Erythroblast (primary cell): Measurements from ENCODE around the gene CHRM1.
"Not testable (repeated sequence)": the region's sequence is repeated elsewhere in the genome, so short reads cannot be mapped to it uniquely, and the experiment has no call there.

Experiments
- DNase-seq, 2 experiments: peaks; one replicate each; lab custom pipeline; 2025; lab: John Stamatoyannopoulos, UW
- GATA1 ChIP-seq: IDR thresholded peaks from 2 replicates; pipeline ENCODE4 v1.6.1; 2011; ENCODE audit warnings: low read depth, mild to moderate bottlenecking, control low read depth, low read length, moderate library complexity
- POLR2A ChIP-seq: IDR thresholded peaks from 2 replicates; pipeline ENCODE4 v1.6.1; 2011; ENCODE audit warnings: mild to moderate bottlenecking, low read length

CHRM1 gene

GRCh38 chr11:62882788-62883501, 38.2 kb downstream of the CHRM1 start:
- TF ChIP-seq GATA1: no peak
- TF ChIP-seq POLR2A: no peak
- DNase-seq: peak in 1 of 2 experiments; percentile 76

- no peak for TF ChIP-seq POLR2A
- TF ChIP-seq GATA1: no peak
- DNase-seq: peak; percentile 60 to 76
Measured at GRCh38 chr11:62882431-62882749, 38.8 kb downstream of the CHRM1 start.

- TF ChIP-seq POLR2A: no peak
- no peak for TF ChIP-seq GATA1
Measured at GRCh38 chr11:62881579-62882430, 39.4 kb downstream of the CHRM1 start.

GRCh38 chr11:62880803-62881578, 40.2 kb downstream of the CHRM1 start, which contains the start of gene SLC3A2:
TSS of gene SLC3A2 (plus strand) at chr11:62880896. CDS start at chr11:62881024, 128 bp downstream.
- peak; percentile 97 to 98 for DNase-seq
- TF ChIP-seq POLR2A (peak; percentile 99), GATA1 (no peak)

More at GRCh38 chr11:62881579-62882430, 39.4 kb downstream of the CHRM1 start:
- peak; percentile 99 for DNase-seq

- peak; percentile 70 to 75 for DNase-seq
- TF ChIP-seq POLR2A: no peak
- no peak for TF ChIP-seq GATA1
Measured at GRCh38 chr11:62880231-62880802, 40.8 kb downstream of the CHRM1 start.

GRCh38 chr11:62879235-62879978, 41.8 kb downstream of the CHRM1 start:
- peak; percentile 37 for TF ChIP-seq POLR2A
- no peak for TF ChIP-seq GATA1
- DNase-seq: peak; percentile 84 to 94

- TF ChIP-seq POLR2A (no peak), GATA1 (no peak)
- DNase-seq: no peak
Measured at GRCh38 chr11:62876712-62877111, 44.5 kb downstream of the CHRM1 start.

- TF ChIP-seq POLR2A (no peak), GATA1 (no peak)
- no peak for DNase-seq
Measured at GRCh38 chr11:62875698-62876478, 45.3 kb downstream of the CHRM1 start.

GRCh38 chr11:62874851-62875250, 46.3 kb downstream of the CHRM1 start:
- TF ChIP-seq GATA1 (no peak), POLR2A (no peak)
- DNase-seq: no peak

GRCh38 chr11:62865635-62866034, 55.5 kb downstream of the CHRM1 start:
- DNase-seq: no peak
- TF ChIP-seq GATA1: no peak
- no peak for TF ChIP-seq POLR2A

GRCh38 chr11:62863687-62864335, 57.4 kb downstream of the CHRM1 start:
- TF ChIP-seq GATA1 (no peak), POLR2A (no peak)
- no peak for DNase-seq

GRCh38 chr11:62861564-62862192, 59.5 kb downstream of the CHRM1 start:
- not testable (repeated sequence) for DNase-seq
